ENCODE data around the gene NPRL2. TPM values are rescaled to one million over a fixed set of nuclear protein-coding genes. Genes with fewer than 3 reads are reported as not detected.
A peak's percentile ranks its signal among the peaks of the same experiment; 100 is the strongest.

The NPRL2 gene
- total and polyA plus RNA-seq, 2 of the 13 experiments (the other 11 are each of a cell fraction or from before 2014, with no cell fraction given): 30.6 to 51.4 TPM

DNA sequence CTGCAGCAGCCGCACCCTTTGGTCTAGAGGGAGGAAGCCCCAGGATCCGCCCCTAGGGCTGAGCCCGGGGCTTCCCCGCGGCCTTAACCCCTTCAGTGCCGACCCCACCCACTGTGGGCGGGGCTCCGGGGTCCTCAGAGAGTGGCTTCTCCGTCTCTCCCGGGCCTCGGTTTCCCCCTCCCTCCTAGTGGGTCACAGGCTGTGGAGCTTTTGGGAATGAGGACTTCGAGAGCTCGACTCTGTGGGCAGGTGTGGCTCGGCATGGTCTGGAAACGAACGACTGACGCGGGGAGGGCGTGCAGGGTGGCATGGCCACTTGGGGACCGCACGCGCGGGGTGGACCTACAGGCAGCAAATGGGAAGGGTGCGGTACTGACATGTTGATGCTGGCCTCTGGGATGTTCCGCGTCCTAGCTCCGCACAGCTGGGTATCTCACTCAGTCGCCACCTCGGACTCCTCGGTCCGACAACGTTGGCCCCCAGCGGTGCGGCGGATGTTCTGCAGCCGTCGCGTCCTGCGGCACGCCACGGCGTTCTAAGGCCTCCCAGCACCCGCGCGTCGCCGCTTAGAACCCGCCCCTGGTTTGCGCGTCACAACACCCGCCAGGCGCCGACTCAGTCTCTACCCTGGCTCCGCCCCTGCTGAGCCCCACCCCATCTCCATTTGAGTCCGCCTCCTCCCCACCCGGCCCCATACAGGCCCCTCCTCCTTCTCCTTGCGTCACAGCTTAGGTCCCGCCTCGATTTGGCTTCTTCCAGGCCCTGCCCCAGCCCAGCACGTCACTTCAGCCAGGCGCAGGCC, 51.5 kb downstream of the NPRL2 start, which contains the start of the genes HYAL3 and NAA80 (continued):
- TF ChIP-seq, protein P1, sequence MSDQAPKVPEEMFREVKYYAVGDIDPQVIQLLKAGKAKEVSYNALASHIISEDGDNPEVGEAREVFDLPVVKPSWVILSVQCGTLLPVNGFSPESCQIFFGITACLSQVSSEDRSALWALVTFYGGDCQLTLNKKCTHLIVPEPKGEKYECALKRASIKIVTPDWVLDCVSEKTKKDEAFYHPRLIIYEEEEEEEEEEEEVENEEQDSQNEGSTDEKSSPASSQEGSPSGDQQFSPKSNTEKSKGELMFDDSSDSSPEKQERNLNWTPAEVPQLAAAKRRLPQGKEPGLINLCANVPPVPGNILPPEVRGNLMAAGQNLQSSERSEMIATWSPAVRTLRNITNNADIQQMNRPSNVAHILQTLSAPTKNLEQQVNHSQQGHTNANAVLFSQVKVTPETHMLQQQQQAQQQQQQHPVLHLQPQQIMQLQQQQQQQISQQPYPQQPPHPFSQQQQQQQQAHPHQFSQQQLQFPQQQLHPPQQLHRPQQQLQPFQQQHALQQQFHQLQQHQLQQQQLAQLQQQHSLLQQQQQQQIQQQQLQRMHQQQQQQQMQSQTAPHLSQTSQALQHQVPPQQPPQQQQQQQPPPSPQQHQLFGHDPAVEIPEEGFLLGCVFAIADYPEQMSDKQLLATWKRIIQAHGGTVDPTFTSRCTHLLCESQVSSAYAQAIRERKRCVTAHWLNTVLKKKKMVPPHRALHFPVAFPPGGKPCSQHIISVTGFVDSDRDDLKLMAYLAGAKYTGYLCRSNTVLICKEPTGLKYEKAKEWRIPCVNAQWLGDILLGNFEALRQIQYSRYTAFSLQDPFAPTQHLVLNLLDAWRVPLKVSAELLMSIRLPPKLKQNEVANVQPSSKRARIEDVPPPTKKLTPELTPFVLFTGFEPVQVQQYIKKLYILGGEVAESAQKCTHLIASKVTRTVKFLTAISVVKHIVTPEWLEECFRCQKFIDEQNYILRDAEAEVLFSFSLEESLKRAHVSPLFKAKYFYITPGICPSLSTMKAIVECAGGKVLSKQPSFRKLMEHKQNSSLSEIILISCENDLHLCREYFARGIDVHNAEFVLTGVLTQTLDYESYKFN (CRISPR knock-in tag; conservative IDR thresholded peaks at IDR 0.05): no peak; the same call in 1 of the 2 replicates
- TF ChIP-seq NFE2L1 (CRISPR knock-in tag; IDR thresholded peaks at IDR 0.05; ENCODE audit: borderline replicate concordance) (0 out of 2 replicates have a peak, but pooled peaks have one; percentile 60), RAD51 (IDR thresholded peaks at IDR 0.05; ENCODE audit: borderline replicate concordance) (no peak), FOSL2 (CRISPR knock-in tag; IDR thresholded peaks at IDR 0.05) (no peak), SMC3 (IDR thresholded peaks at IDR 0.05; ENCODE audit: low read length) (no peak), PAX8 (CRISPR knock-in tag; IDR thresholded peaks at IDR 0.05; ENCODE audit: borderline replicate concordance) (no peak), HNRNPL (IDR thresholded peaks at IDR 0.05; ENCODE audit: low read depth, low read length) (peak; percentile 42; the same call in 1 of the 2 replicates), HHEX (CRISPR knock-in tag; IDR thresholded peaks at IDR 0.05) (no peak), ATF7-NPFF (CRISPR knock-in tag; IDR thresholded peaks at IDR 0.05; ENCODE audit: low read depth) (peak; percentile 52; the same call in 1 of the 2 replicates), ETV5 (CRISPR knock-in tag; IDR thresholded peaks at IDR 0.05; ENCODE audit: borderline replicate concordance) (no peak; the same call in 1 of the 2 replicates), EED (CRISPR knock-in tag; IDR thresholded peaks at IDR 0.05) (peak; percentile 64; the same call in 1 of the 2 replicates), ZKSCAN8 (CRISPR knock-in tag; IDR thresholded peaks at IDR 0.05; ENCODE audit: borderline replicate concordance) (no peak), FOXJ3 (CRISPR knock-in tag; IDR thresholded peaks at IDR 0.05; ENCODE audit: borderline replicate concordance) (no peak; the same call in 1 of the 2 replicates)
- TF ChIP-seq, protein P2, sequence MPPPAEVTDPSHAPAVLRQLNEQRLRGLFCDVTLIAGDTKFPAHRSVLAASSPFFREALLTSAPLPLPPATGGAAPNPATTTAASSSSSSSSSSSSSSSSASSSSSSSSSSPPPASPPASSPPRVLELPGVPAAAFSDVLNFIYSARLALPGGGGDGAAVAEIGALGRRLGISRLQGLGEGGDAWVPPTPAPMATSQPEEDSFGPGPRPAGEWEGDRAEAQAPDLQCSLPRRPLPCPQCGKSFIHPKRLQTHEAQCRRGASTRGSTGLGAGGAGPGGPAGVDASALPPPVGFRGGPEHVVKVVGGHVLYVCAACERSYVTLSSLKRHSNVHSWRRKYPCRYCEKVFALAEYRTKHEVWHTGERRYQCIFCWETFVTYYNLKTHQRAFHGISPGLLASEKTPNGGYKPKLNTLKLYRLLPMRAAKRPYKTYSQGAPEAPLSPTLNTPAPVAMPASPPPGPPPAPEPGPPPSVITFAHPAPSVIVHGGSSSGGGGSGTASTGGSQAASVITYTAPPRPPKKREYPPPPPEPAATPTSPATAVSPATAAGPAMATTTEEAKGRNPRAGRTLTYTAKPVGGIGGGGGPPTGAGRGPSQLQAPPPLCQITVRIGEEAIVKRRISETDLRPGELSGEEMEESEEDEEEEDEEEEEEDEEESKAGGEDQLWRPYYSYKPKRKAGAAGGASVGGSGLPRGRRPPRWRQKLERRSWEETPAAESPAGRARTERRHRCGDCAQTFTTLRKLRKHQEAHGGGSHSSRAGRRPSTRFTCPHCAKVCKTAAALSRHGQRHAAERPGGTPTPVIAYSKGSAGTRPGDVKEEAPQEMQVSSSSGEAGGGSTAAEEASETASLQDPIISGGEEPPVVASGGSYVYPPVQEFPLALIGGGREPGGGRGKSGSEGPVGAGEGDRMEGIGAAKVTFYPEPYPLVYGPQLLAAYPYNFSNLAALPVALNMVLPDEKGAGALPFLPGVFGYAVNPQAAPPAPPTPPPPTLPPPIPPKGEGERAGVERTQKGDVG (CRISPR knock-in tag; IDR thresholded peaks at IDR 0.05; ENCODE audit: borderline replicate concordance): no peak
- TF ChIP-seq, protein P3, sequence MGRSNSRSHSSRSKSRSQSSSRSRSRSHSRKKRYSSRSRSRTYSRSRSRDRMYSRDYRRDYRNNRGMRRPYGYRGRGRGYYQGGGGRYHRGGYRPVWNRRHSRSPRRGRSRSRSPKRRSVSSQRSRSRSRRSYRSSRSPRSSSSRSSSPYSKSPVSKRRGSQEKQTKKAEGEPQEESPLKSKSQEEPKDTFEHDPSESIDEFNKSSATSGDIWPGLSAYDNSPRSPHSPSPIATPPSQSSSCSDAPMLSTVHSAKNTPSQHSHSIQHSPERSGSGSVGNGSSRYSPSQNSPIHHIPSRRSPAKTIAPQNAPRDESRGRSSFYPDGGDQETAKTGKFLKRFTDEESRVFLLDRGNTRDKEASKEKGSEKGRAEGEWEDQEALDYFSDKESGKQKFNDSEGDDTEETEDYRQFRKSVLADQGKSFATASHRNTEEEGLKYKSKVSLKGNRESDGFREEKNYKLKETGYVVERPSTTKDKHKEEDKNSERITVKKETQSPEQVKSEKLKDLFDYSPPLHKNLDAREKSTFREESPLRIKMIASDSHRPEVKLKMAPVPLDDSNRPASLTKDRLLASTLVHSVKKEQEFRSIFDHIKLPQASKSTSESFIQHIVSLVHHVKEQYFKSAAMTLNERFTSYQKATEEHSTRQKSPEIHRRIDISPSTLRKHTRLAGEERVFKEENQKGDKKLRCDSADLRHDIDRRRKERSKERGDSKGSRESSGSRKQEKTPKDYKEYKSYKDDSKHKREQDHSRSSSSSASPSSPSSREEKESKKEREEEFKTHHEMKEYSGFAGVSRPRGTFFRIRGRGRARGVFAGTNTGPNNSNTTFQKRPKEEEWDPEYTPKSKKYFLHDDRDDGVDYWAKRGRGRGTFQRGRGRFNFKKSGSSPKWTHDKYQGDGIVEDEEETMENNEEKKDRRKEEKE (IDR thresholded peaks at IDR 0.05): no peak
- TF ChIP-seq, protein P4, sequence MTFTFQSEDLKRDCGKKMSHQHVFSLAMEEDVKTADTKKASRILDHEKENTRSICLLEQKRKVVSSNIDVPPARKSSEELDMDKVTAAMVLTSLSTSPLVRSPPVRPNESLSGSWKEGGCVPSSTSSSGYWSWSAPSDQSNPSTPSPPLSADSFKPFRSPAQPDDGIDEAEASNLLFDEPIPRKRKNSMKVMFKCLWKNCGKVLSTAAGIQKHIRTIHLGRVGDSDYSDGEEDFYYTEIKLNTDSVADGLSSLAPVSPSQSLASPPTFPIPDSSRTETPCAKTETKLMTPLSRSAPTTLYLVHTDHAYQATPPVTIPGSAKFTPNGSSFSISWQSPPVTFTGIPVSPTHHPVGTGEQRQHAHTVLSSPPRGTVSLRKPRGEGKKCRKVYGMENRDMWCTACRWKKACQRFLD (CRISPR knock-in tag; IDR thresholded peaks at IDR 0.05; ENCODE audit: borderline replicate concordance): no peak

All from HepG2 (cell line).